H1 (cell line): ENCODE results near the gene TMC4. TPM values are rescaled to one million over a fixed set of nuclear protein-coding genes. Genes with fewer than 3 reads are reported as not detected.

Experiments used
- CTCF ChIA-PET: fragments of 300-600 bp; sonication (Branson Sonifier 250); formaldehyde crosslinking; loops from one replicate; lab custom pipeline; 2021; ENCODE audit not compliant: partially characterized antibody; lab: Charles Lee
- POLR2A ChIA-PET: fragments of 300-600 bp; sonication (Branson Sonifier 250); formaldehyde crosslinking; loops from one replicate; lab custom pipeline; 2021; ENCODE audit warnings: inconsistent platforms; ENCODE audit not compliant: partially characterized antibody; lab: Charles Lee
- DNase-seq, 2 experiments: peaks; one replicate each; pipeline versions ENCODE4 v3.0.0 to v3.0.0-alpha.2; 2010 to 2022; ENCODE audit warnings: low spot score in 2 of 2, low read depth in 1 of 2, mixed read lengths in 1 of 2
- FAIRE-seq: peaks from 2 replicates; lab custom pipeline; 2011; peaks lifted over from hg19 to GRCh38; lab: Jason Lieb, UNC
- H2AFZ ChIP-seq: 2 replicates; pipeline ENCODE4 v1.8.1; 2012; ENCODE audit warnings: low read length, inconsistent platforms
- H2AK5ac ChIP-seq: 2 replicates; pipeline ENCODE4 v1.6.1; 2013; ENCODE audit warnings: low read depth, low read length
- H2BK120ac ChIP-seq: replicated peaks from 2 replicates; pipeline ENCODE3; 2013; ENCODE audit warnings: low read depth, low read length, inconsistent platforms
- H2BK12ac ChIP-seq: 2 replicates; pipeline ENCODE4 v1.6.1; 2013; ENCODE audit warnings: low read depth, low read length
- H2BK15ac ChIP-seq: 2 replicates; pipeline ENCODE4 v1.6.1; 2013; ENCODE audit warnings: low read length
- H2BK20ac ChIP-seq: 2 replicates; pipeline ENCODE4 v1.6.1; 2013; ENCODE audit warnings: low read length
- H2BK5ac ChIP-seq: 2 replicates; pipeline ENCODE4 v1.6.1; 2013; ENCODE audit warnings: low read depth, low read length
- H3K14ac ChIP-seq: 2 replicates; pipeline ENCODE4 v1.6.1; 2013; ENCODE audit warnings: inconsistent platforms; ENCODE audit not compliant: insufficient read length
- H3K18ac ChIP-seq: 2 replicates; pipeline ENCODE4 v1.6.1; 2013; ENCODE audit warnings: low read length; ENCODE audit errors: extremely low read depth
- H3K23ac ChIP-seq: 2 replicates; pipeline ENCODE4 v1.6.1; 2013; ENCODE audit warnings: inconsistent platforms; ENCODE audit not compliant: insufficient read length
- H3K23me2 ChIP-seq: 2 replicates; pipeline ENCODE4 v1.6.1; 2013; ENCODE audit warnings: low read depth, low read length
- H3K27ac ChIP-seq: 2 replicates; pipeline ENCODE4 v1.6.1; 2011; ENCODE audit warnings: low read depth, low read length, inconsistent platforms
- H3K27me3 ChIP-seq, 4 experiments: replicated peaks in 1 of 4; 1 replicate in 1 of 4; 2 replicates in 3 of 4; pipeline versions ENCODE4 v1.6.1 to v1.8.1; 2011 to 2013; ENCODE audit warnings: low read length in 3 of 4, mild to moderate bottlenecking in 3 of 4, inconsistent platforms in 2 of 4, mixed read lengths in 2 of 4, moderate library complexity in 1 of 4; ENCODE audit not compliant: control insufficient read depth in 3 of 4, insufficient read depth in 3 of 4; ENCODE audit errors: extremely low read depth in 1 of 4
- H3K36me3 ChIP-seq, 4 experiments: 2 replicates each; pipeline versions ENCODE4 v1.6.1 to v1.8.1; 2011 to 2013; ENCODE audit warnings: mild to moderate bottlenecking in 4 of 4, low read length in 3 of 4, moderate library complexity in 2 of 4, control low read depth in 1 of 4, inconsistent platforms in 1 of 4; ENCODE audit not compliant: insufficient read depth in 4 of 4, control insufficient read depth in 2 of 4
- H3K4ac ChIP-seq: replicated peaks from 2 replicates; pipeline ENCODE3; 2013; ENCODE audit warnings: low read length, low read depth, mixed read lengths, inconsistent platforms; ENCODE audit not compliant: insufficient read length
- H3K4me1 ChIP-seq, 4 experiments: replicated peaks in 1 of 4; 1 replicate in 1 of 4; 2 replicates in 3 of 4; pipeline versions ENCODE4 v1.6.1 to v1.8.1; 2011 to 2013; ENCODE audit warnings: low read length in 3 of 4, inconsistent platforms in 2 of 4, mixed read lengths in 1 of 4; ENCODE audit not compliant: insufficient read depth in 4 of 4, control insufficient read depth in 3 of 4
- H3K4me2 ChIP-seq, 2 experiments: 2 replicates each; pipeline versions ENCODE4 v1.6.1 to v1.8.1; 2011 to 2013; ENCODE audit warnings: low read depth in 2 of 2, low read length in 2 of 2, control low read depth in 1 of 2, inconsistent platforms in 1 of 2, mild to moderate bottlenecking in 1 of 2; ENCODE audit not compliant: insufficient read depth in 1 of 2
- H3K4me3 ChIP-seq, 4 experiments: fragments of 200-600, 300-600 bp in 1 of 4; sonication (generic), shearing (Covaris generic), sonication (Bioruptor Twin) in 1 of 4; 2 replicates each; pipeline versions ENCODE4 v1.5.1 to v1.8.1; 2011 to 2016; ENCODE audit warnings: low read length in 4 of 4, low read depth in 3 of 4, control low read depth in 2 of 4, inconsistent platforms in 2 of 4, mild to moderate bottlenecking in 2 of 4, mixed read lengths in 1 of 4, moderate library complexity in 1 of 4; ENCODE audit not compliant: insufficient read depth in 2 of 4; ENCODE audit errors: extremely low read depth in 1 of 4
- H3K56ac ChIP-seq: replicated peaks from 2 replicates; pipeline ENCODE3; 2013; ENCODE audit warnings: low read depth, mild to moderate bottlenecking, mixed read lengths, low read length, inconsistent platforms; ENCODE audit not compliant: insufficient read length
- H3K79me1 ChIP-seq: 2 replicates; pipeline ENCODE4 v1.6.1; 2013; ENCODE audit warnings: low read depth, low read length, control low read depth
- H3K79me2 ChIP-seq, 2 experiments: 2 replicates each; pipeline versions ENCODE4 v1.6.1 to v1.8.1; 2012 to 2013; ENCODE audit warnings: low read length in 2 of 2, mild to moderate bottlenecking in 2 of 2, inconsistent platforms in 1 of 2; ENCODE audit not compliant: insufficient read depth in 2 of 2, control insufficient read depth in 1 of 2
- H3K9ac ChIP-seq, 4 experiments: replicated peaks in 1 of 4; 1 replicate in 1 of 4; 2 replicates in 3 of 4; pipeline versions ENCODE4 v1.6.1 to v1.8.1; 2011 to 2013; ENCODE audit warnings: low read depth in 3 of 4, low read length in 3 of 4, control low read depth in 2 of 4, mild to moderate bottlenecking in 2 of 4, moderate library complexity in 2 of 4, inconsistent platforms in 1 of 4; ENCODE audit errors: extremely low read depth in 1 of 4
- H3K9me3 ChIP-seq, 2 experiments: 2 replicates each; pipeline versions ENCODE4 v1.6.1 to v1.8.1; 2012 to 2013; ENCODE audit warnings: mild to moderate bottlenecking in 2 of 2, moderate library complexity in 2 of 2, control low read depth in 1 of 2, inconsistent platforms in 1 of 2, low read depth in 1 of 2, low read length in 1 of 2, mixed read lengths in 1 of 2; ENCODE audit not compliant: insufficient read depth in 2 of 2
- H4K20me1 ChIP-seq, 2 experiments: replicated peaks in 1 of 2; 2 replicates each; pipeline versions ENCODE3 to v1.8.1; 2011 to 2013; ENCODE audit warnings: inconsistent platforms in 2 of 2, low read length in 2 of 2, mild to moderate bottlenecking in 1 of 2; ENCODE audit not compliant: insufficient read depth in 2 of 2, control insufficient read depth in 1 of 2
- H4K5ac ChIP-seq: 2 replicates; pipeline ENCODE4 v1.6.1; 2013; ENCODE audit warnings: low read length, low read depth, mixed read lengths, inconsistent platforms; ENCODE audit not compliant: insufficient read length
- H4K8ac ChIP-seq: 2 replicates; pipeline ENCODE4 v1.8.0; 2013; ENCODE audit warnings: mild to moderate bottlenecking, moderate library complexity, low read length, inconsistent platforms; ENCODE audit not compliant: insufficient read depth; ENCODE audit errors: extremely low read depth
- H4K91ac ChIP-seq: replicated peaks from 2 replicates; pipeline ENCODE3; 2013; ENCODE audit warnings: low read length, mixed read lengths, inconsistent platforms; ENCODE audit not compliant: insufficient read length
- CBX5 ChIP-seq: fragments of 300-800, 300-1000 bp; sonication (generic); IDR thresholded peaks from 2 replicates; pipeline ENCODE4 v1.7.1; 2016; ENCODE audit warnings: antibody characterized with exemption, low read length, low read depth
- MAFK ChIP-seq: IDR thresholded peaks from 2 replicates; pipeline ENCODE4 v1.6.1; 2012; ENCODE audit warnings: low read depth, mild to moderate bottlenecking, improper control_type of control experiment, low read length
- WGBS, 2 experiments: shearing (Covaris generic) in 1 of 2; methylation state at CpG; one replicate each; pipeline versions ENCODE4 v1.1.6 to v1.1.7; 2013 to 2015; ENCODE audit warnings: low lambda C conversion rate in 2 of 2, mixed read lengths in 2 of 2, inconsistent platforms in 1 of 2, low coverage in 1 of 2, missing lambda C conversion rate in 1 of 2; ENCODE audit not compliant: insufficient replicate concordance in 2 of 2, insufficient coverage in 1 of 2, insufficient read length in 1 of 2; ENCODE audit errors: extremely low coverage in 1 of 2, missing lambda C conversion rate in 1 of 2; 5-methylcytosine and 5-hydroxymethylcytosine counted together
- polyA plus RNA-seq, 7 experiments: library from polyadenylated mRNA; depleted of rRNA in 3 of 7; stranded (reverse) in 5 of 7; unstranded in 2 of 7; fragments of >200 nt in 5 of 7; fragments of 200-250 nt in 2 of 7; gene quantifications; 1 replicate in 5 of 7; 2 replicates in 1 of 7; 4 replicates in 1 of 7; pipeline versions ENCODE4 v1.2.1 to v1.2.3, GENCODE V29; 2011 to 2013; ENCODE audit warnings: missing spikeins in 2 of 7, mixed read lengths in 2 of 7
- total RNA-seq: library from RNA; stranded (reverse); fragmentation: NEBNext Ultra II Directional; extraction: Animal tissue kit (Norgen Biotek cat#: 25700); gene quantifications from 2 replicates; pipeline ENCODE4 v1.2.1, GENCODE V29; 2021

TMC4 gene
- total and polyA plus RNA-seq, 2 of the 8 experiments (the other 6 are each of a cell fraction or from before 2014, with no cell fraction given) = 5.5 to 6.3 TPM

DNA sequence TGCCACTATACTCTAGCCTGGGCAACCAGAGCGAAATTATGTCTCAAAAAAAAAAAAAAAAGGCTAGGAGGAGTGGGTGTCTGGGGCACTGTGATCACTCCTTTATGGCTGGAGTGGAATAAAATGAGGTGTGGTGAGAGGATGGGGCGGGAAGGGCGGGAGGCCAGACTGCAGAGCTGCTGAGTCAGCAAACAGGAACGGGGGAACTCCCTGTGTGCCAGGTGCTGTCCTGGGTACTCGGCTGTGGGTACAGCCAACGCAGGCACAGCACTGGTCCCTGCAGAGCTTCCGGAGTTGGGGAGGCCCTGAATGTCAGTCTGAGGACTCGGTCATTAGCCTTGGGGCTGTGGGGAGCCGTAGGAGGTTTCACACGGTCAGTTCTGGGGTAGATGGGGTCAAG lies 51.7 kb downstream of the TMC4 start:
- H4K91ac ChIP-seq = no peak overlapping the region
- H3K56ac ChIP-seq = no peak overlapping the region
- ChIA-PET POLR2A (interaction anchor here (1.3 to 2.1 kb wide), 5 partner anchors 8 to 14 kb away, joined by 4 to 8 read pairs (median 8); no protein-coding TSS in a partner anchor), CTCF (no interaction called here)
- H3K4ac ChIP-seq = no peak overlapping the region
- no peak overlapping the region for H2BK15ac ChIP-seq
- no peak overlapping the region for H2BK5ac ChIP-seq
- no peak for DNase-seq
- WGBS, 2 experiments = 78% methylated on average over 6 of the region's 10 CpGs; no CpG with 5 or more reads in 1 of the 2 experiments
- TF ChIP-seq MAFK (peak; percentile 78), CBX5 (no peak)
- no peak overlapping the region for H3K4me3 ChIP-seq
- no peak overlapping the region for H2BK20ac ChIP-seq
- no peak overlapping the region for H2AK5ac ChIP-seq
- no peak overlapping the region for H4K5ac ChIP-seq
- no peak overlapping the region for H3K23ac ChIP-seq
- H3K79me1 ChIP-seq = peaks cover 12% of the 10 kb centered on the region
- H3K4me1 ChIP-seq = peaks cover 0 to 7% (median 2%) of the 10 kb centered on the region in 4 experiments; a peak in 3 of 7 replicates
- no peak overlapping the region for H2BK120ac ChIP-seq
- no peak overlapping the region for H3K4me2 ChIP-seq
- no peaks in the 10 kb centered on the region for H3K27me3 ChIP-seq
- peaks cover 0 to 7% of the 10 kb centered on the region in 2 experiments for H4K20me1 ChIP-seq
- H3K79me2 ChIP-seq = peaks cover 0 to 9% of the 10 kb centered on the region in 2 experiments; a peak in 2 of 4 replicates
- no peak overlapping the region for H3K14ac ChIP-seq
- no peak overlapping the region for H2AFZ ChIP-seq
- no peak overlapping the region for H2BK12ac ChIP-seq
- peaks cover 19 to 55% (median 48%) of the 10 kb centered on the region in 4 experiments for H3K36me3 ChIP-seq
- H3K18ac ChIP-seq = no peak overlapping the region
- no peak overlapping the region for H3K27ac ChIP-seq
- no peak overlapping the region for H4K8ac ChIP-seq
- H3K23me2 ChIP-seq = no peaks in the 10 kb centered on the region
- no peaks in the 10 kb centered on the region for H3K9me3 ChIP-seq
- no peak overlapping the region for H3K9ac ChIP-seq
- no peak for FAIRE-seq
